ENCODE measurements around the gene SPON1.

GRCh38 chr11:13917904-13918303 is 44.6 kb upstream of the SPON1 start:
- TF ChIP-seq REST (IDR thresholded peaks at IDR 0.05; ENCODE audit: unreplicated experiment) (no peak), POLR2AphosphoS5 (IDR thresholded peaks at IDR 0.05; ENCODE audit: low read depth) (no peak), ETS1 (IDR thresholded peaks at IDR 0.05) (no peak), CTCF (conservative IDR thresholded peaks at IDR 0.05; ENCODE audit: low read depth in 2 of 2) (no peak), JUNB (IDR thresholded peaks at IDR 0.05; ENCODE audit: unreplicated experiment) (no peak), EZH2 (IDR thresholded peaks at IDR 0.05; ENCODE audit: low read depth, unreplicated experiment) (no peak), EZH2phosphoT487 (IDR thresholded peaks at IDR 0.05; ENCODE audit: unreplicated experiment) (no peak), NANOG (IDR thresholded peaks at IDR 0.05; ENCODE audit: borderline replicate concordance) (no peak), ZNF114 (CRISPR knock-in tag; IDR thresholded peaks at IDR 0.05) (no peak), CREB1 (CRISPR knock-in tag; IDR thresholded peaks at IDR 0.05; ENCODE audit: low read depth) (no peak)
